Left lung (tissue), 10 donors: Measurements from ENCODE around the gene ELK3. TPM values are rescaled to one million over a fixed set of nuclear protein-coding genes. Genes with fewer than 3 reads are reported as not detected.
A peak's percentile ranks its signal among the peaks of the same experiment; 100 is the strongest.

ENCODE experiments used
- ATAC-seq: fragments of 200-7000 bp; cut with Tn5 transposase; one replicate; pipeline ENCODE4 v1.9.1; 2020; ENCODE audit warnings: moderate library complexity
- DNase-seq, 4 donors: peaks; one replicate each; pipeline ENCODE4 v3.0.0-alpha.2; 2013 to 2020
- H3K27ac ChIP-seq, 2 donors: fragments of 200-600 bp; sonication (generic) in 1 of 2; one replicate each; pipeline versions ENCODE4 v1.5.0 to v1.8.0; 2020 to 2021
- H3K27me3 ChIP-seq, 2 donors: fragments of 200-600 bp; sonication (generic) in 1 of 2; one replicate each; pipeline versions ENCODE4 v1.5.0 to v1.8.0; 2020 to 2021
- H3K36me3 ChIP-seq, 2 donors: fragments of 200-600 bp; sonication (generic) in 1 of 2; one replicate each; pipeline versions ENCODE4 v1.5.0 to v1.8.0; 2020 to 2021
- H3K4me1 ChIP-seq, 2 donors: fragments of 200-600 bp; one replicate each; pipeline ENCODE4 v1.8.0; 2021
- H3K4me3 ChIP-seq, 2 donors: fragments of 200-600 bp; sonication (generic) in 1 of 2; one replicate each; pipeline versions ENCODE4 v1.5.0 to v1.8.0; 2020 to 2021; ENCODE audit warnings: mild to moderate bottlenecking in 1 of 2
- H3K9me3 ChIP-seq, 2 donors: fragments of 200-600 bp; sonication (generic) in 1 of 2; one replicate each; pipeline versions ENCODE4 v1.5.0 to v1.8.0; 2020 to 2021
- intact Hi-C, 2 donors: fragments of 100-400 bp; cut with DNase I; formaldehyde crosslinking; loops; one replicate each; pipeline versions ENCODE4 v1.11.2 to v1.14.2; 2022
- polyA plus RNA-seq, 6 donors: library from polyadenylated mRNA; unstranded; fragments of 120-200 nt; gene quantifications; one replicate each; pipeline ENCODE4 v1.2.1, GENCODE V29; 2013; ENCODE audit not compliant: insufficient read length in 6 of 6
- total RNA-seq, 2 donors: library from RNA; stranded (reverse); fragmentation: NEBNext Ultra II Directional; extraction: Animal tissue kit (Norgen Biotek cat#: 25700); gene quantifications; one replicate each; pipeline ENCODE4 v1.2.1, GENCODE V29; 2021
- TF ChIP-seq, protein P1 (sequence below), 2 donors: fragments of 200-600 bp; sonication (generic) in 1 of 2; IDR thresholded peaks; one replicate each; pipeline versions ENCODE4 v1.5.0 to v1.8.0; 2021; ENCODE audit warnings: antibody characterized with exemption in 2 of 2
- donor health status: DM: no; HTN: yes; CAD: no.
- donor health status: DM: no; HTN: no; CAD: no.

Gene ELK3
- total and polyA plus RNA-seq, 8 donors = 39.1 to 91.7 (median 80.0) TPM

DNA sequence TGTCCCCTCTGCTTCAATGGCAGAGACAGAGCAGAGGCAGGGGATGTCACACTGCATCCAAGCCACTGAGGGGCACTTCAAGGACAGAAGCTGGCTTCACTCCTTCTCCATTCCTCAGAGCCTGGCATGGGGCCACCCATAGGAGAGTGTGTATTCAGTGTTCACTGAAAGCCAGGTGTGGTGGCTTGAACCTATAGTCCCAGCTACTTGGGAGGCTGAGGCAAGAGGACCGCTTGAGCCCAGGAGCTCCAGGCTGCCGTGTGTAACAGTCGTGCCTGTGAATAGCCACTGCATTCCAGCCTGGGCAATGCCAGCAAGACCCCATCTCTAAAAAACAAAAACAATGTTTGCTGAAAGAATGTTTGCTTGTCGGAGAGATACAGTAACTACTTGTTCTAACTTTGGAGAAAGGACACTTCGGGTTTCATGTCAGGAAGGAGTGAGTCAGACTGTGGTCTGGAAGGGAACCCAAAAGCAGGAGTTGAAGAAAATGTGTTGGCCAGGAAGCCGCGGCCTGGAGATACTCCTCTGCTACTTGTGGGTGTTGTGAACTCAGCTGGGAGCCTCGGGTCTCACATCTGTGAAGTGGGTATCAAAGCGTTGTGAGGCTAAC, 43.4 kb downstream of the ELK3 start:
- intact Hi-C loops = no loop called here
- peak in 1 of 4 donors; percentile 59 for DNase-seq

DNA sequence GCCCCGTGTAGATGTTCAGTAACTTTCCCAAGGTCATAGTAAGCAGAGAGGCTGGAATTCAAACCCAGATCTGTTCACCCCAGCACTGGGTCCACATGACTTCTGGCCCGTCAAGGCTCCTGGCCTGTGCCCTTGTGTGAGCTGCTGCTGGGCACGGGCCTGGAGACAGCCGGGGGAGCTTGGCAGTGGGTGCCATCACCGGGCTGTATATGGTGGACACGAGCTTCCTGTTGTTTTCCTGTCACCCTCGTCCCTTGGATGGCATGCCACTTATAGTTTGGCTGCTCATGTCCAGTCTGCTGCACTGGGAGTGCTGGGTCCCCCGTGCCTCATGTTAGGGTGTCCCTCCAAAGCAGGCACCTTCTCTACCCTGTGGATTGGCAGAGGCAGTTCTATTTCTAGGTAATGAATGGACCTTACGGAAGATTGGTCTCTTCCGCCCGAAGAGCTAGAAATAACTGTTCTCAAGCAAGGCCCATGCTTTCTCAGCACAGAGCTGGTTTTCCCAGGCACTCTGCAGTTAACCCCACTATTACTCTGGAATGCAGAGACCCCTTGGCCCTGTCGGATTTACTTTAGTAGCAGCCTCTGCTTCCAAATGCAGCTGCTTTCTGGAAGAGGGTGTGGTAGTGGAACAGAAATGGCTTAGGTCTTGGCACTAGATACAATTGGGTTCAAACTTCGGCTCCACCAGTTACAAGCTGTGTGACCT, 44.3 kb downstream of the ELK3 start:
- peak overlapping the region in 1 of 2 donors; percentile 68 for H3K27ac ChIP-seq
- intact Hi-C loops = no loop called here
- ATAC-seq (no peak), DNase-seq (no peak)
- no peaks in the 10 kb centered on the region for H3K27me3 ChIP-seq
- TF ChIP-seq, protein P1, sequence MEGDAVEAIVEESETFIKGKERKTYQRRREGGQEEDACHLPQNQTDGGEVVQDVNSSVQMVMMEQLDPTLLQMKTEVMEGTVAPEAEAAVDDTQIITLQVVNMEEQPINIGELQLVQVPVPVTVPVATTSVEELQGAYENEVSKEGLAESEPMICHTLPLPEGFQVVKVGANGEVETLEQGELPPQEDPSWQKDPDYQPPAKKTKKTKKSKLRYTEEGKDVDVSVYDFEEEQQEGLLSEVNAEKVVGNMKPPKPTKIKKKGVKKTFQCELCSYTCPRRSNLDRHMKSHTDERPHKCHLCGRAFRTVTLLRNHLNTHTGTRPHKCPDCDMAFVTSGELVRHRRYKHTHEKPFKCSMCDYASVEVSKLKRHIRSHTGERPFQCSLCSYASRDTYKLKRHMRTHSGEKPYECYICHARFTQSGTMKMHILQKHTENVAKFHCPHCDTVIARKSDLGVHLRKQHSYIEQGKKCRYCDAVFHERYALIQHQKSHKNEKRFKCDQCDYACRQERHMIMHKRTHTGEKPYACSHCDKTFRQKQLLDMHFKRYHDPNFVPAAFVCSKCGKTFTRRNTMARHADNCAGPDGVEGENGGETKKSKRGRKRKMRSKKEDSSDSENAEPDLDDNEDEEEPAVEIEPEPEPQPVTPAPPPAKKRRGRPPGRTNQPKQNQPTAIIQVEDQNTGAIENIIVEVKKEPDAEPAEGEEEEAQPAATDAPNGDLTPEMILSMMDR (IDR thresholded peaks at IDR 0.05) = no peak
- H3K4me1 ChIP-seq = peaks cover 51 to 94% of the 10 kb centered on the region in 2 donors
- no peaks in the 10 kb centered on the region for H3K9me3 ChIP-seq
- no peak overlapping the region for H3K4me3 ChIP-seq
- H3K36me3 ChIP-seq = peaks cover 0 to 16% of the 10 kb centered on the region in 2 donors

More for the DNA sequence above, 43.4 kb downstream of the ELK3 start:
- H3K36me3 ChIP-seq = peaks cover 0 to 15% of the 10 kb centered on the region in 2 donors
- no peak overlapping the region for H3K4me3 ChIP-seq
- H3K27ac ChIP-seq = peak overlapping the region; percentile 68 to 78
- peaks cover 51 to 91% of the 10 kb centered on the region in 2 donors for H3K4me1 ChIP-seq
- peak; percentile 30 for ATAC-seq
- no peaks in the 10 kb centered on the region for H3K9me3 ChIP-seq
- no peaks in the 10 kb centered on the region for H3K27me3 ChIP-seq
- TF ChIP-seq, protein P1 (IDR thresholded peaks at IDR 0.05) = no peak

DNA sequence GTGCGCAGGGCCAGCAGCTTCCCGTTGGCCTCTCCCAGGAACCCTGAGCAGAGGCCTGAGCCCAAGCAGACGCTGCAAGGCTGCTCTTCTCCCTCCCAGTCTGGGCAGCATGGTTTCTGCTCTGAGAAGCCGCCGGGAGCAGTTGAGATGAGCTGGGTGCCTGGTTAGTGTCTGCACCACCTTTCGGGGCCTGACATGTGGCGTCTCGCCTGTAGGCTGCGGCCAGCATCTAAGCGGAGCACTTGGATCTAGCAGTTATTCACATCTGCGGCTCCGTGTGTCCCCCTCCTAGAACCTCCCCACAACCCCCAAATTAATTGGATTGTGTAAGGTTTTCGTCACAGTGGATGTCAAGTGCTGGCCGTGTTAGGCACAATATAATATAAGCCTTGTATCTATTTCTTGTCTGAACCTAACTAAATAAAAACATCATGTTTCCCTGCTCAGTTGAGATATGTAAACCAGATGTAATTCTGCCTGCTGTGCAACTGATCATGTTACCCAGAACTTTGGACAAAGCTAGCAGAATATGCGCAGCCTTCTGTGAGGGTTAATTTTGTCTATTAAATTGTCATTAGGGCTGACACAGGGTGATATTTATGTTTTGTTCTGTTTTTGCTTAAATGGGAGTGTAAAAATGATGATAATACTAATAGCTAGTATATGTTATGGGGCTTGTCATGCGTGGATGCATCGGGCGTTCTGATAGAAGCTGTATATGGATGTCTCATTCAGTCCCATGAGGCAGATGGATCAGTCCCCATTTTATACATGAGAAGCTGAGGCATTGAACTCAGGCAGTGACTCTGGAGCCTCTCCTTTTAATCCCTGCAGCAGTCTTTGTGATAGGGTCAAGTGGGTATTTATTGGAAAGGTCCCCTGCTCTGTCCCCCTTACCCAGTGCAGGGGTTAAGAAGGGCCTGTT, 45.8 kb downstream of the ELK3 start:
- no peaks in the 10 kb centered on the region for H3K27me3 ChIP-seq
- peaks cover 46 to 79% of the 10 kb centered on the region in 2 donors for H3K4me1 ChIP-seq
- peak overlapping the region; percentile 20 to 45 for H3K27ac ChIP-seq
- DNase-seq (peak in 2 of 4 donors; percentile 44 to 66), ATAC-seq (no peak)
- no peaks in the 10 kb centered on the region for H3K9me3 ChIP-seq
- H3K4me3 ChIP-seq = no peak overlapping the region
- H3K36me3 ChIP-seq = peaks cover 0 to 16% of the 10 kb centered on the region in 2 donors
- TF ChIP-seq, protein P1 (IDR thresholded peaks at IDR 0.05) = no peak
- intact Hi-C loops = no loop called here

DNA sequence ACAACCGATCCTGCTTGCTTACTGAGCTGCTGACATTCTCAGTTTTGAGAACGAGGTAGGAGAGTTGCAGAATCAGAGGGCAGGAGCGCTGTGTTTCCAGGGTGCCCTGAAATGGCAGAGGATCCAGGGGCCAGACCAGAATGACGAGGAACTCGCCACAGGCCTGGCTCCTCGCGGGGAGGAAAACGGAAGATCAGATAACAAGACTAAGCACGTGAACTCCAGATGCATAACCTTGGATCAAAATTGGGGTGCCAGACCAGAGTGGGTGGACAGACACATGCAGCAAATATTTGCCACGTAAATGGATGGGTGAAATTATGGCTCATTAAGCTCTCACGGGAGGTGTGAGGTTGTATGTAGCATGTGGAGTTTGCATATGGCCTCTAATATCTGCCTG, 46.5 kb downstream of the ELK3 start:
- Histone ChIP-seq H3K27ac (peak overlapping the region in 1 of 2 donors; percentile 45), H3K9me3 (no peaks in the 10 kb centered on the region), H3K27me3 (no peaks in the 10 kb centered on the region), H3K4me1 (peaks cover 40 to 72% of the 10 kb centered on the region in 2 donors), H3K36me3 (peaks cover 0 to 21% of the 10 kb centered on the region in 2 donors), H3K4me3 (no peak overlapping the region)
- TF ChIP-seq, protein P1 (IDR thresholded peaks at IDR 0.05) = no peak
- ATAC-seq = no peak
- intact Hi-C loops = no loop called here
- no peak for DNase-seq
